GM12878 (cell line): Measurements from ENCODE around the gene PCSK9. TPM values are rescaled to one million over a fixed set of nuclear protein-coding genes. Genes with fewer than 3 reads are reported as not detected.

Experiments used
- ATAC-seq: fragments of 200-7000 bp; cut with Tn5 transposase; 3 replicates; pipeline ENCODE4 v1.9.1; 2020; ENCODE audit warnings: mild to moderate bottlenecking, moderate library complexity
- BruUV-seq: library from RNA; stranded (reverse); fragments of 400-500 nt; replicated peaks from 2 replicates; lab custom pipeline; 2021; lab: Mats Ljungman, UMichigan
- CTCF ChIA-PET: fragments of 300-600 bp; sonication (Branson Sonifier 250); formaldehyde crosslinking; extraction: SDS; loops from one replicate; lab custom pipeline; 2021; ENCODE audit warnings: inconsistent platforms; lab: Yijun Ruan, JAX
- POLR2A ChIA-PET: fragments of 350-600 bp; formaldehyde crosslinking; extraction: SDS; loops from one replicate; lab custom pipeline; 2021; ENCODE audit warnings: inconsistent platforms; lab: Charles Lee
- RAD21 ChIA-PET: fragments of 300-600 bp; sonication (Branson Sonifier 250); formaldehyde crosslinking; loops from one replicate; lab custom pipeline; 2023; ENCODE audit warnings: antibody characterized with exemption; ENCODE audit not compliant: unreplicated experiment; lab: Charles Lee
- SMC1A ChIA-PET: fragments of 300-600 bp; sonication (Branson Sonifier 250); formaldehyde crosslinking; loops from one replicate; lab custom pipeline; 2023; ENCODE audit not compliant: unreplicated experiment, uncharacterized antibody; lab: Charles Lee
- DNase-seq: peaks from one replicate; pipeline ENCODE4 v3.0.0-alpha.2; 2011; ENCODE audit warnings: low read depth, low spot score
- FAIRE-seq: peaks from 3 replicates; lab custom pipeline; 2011; peaks lifted over from hg19 to GRCh38; lab: Jason Lieb, UNC
- H2AFZ ChIP-seq: 2 replicates; pipeline ENCODE4 v1.6.0; 2011; ENCODE audit warnings: low read depth, low read length, control low read depth; ENCODE audit not compliant: control insufficient read depth
- H3K27ac ChIP-seq: 2 replicates; pipeline ENCODE4 v1.5.1; 2011; ENCODE audit warnings: control low read depth; ENCODE audit not compliant: control insufficient read depth, insufficient read depth
- H3K27me3 ChIP-seq, 2 experiments: replicated peaks in 1 of 2; 2 replicates each; pipeline versions ENCODE4 v1.6.0 to v1.6.1; 2011; ENCODE audit warnings: low read length in 1 of 2; ENCODE audit not compliant: control insufficient read depth in 2 of 2, insufficient read depth in 2 of 2
- H3K36me3 ChIP-seq, 2 experiments: 2 replicates each; pipeline ENCODE4 v1.5.1; 2011; ENCODE audit warnings: low read length in 1 of 2; ENCODE audit not compliant: control insufficient read depth in 2 of 2, insufficient read depth in 2 of 2
- H3K4me1 ChIP-seq: 2 replicates; pipeline ENCODE4 v1.6.1; 2011; ENCODE audit warnings: mild to moderate bottlenecking, low read length, moderate library complexity, mixed read lengths; ENCODE audit not compliant: control insufficient read depth, insufficient read depth
- H3K4me2 ChIP-seq: 2 replicates; pipeline ENCODE4 v1.6.0; 2011; ENCODE audit warnings: control low read depth; ENCODE audit not compliant: control insufficient read depth, insufficient read depth
- H3K4me3 ChIP-seq: fragments of 200-600 bp; sonication (generic); 2 replicates; pipeline ENCODE4 v1.5.1; 2016
- H3K79me2 ChIP-seq: 2 replicates; pipeline ENCODE4 v1.6.0; 2011; ENCODE audit warnings: low read length; ENCODE audit not compliant: control insufficient read depth, insufficient read depth
- H3K9ac ChIP-seq: 2 replicates; pipeline ENCODE4 v1.8.0; 2011; ENCODE audit warnings: low read length, control low read depth, mixed read lengths; ENCODE audit not compliant: control insufficient read depth, insufficient read depth
- H3K9me3 ChIP-seq: replicated peaks from 3 replicates; pipeline ENCODE4 v1.5.1; 2011; ENCODE audit warnings: mild to moderate bottlenecking, low read length; ENCODE audit not compliant: control insufficient read depth, insufficient read depth
- H4K20me1 ChIP-seq: 2 replicates; pipeline ENCODE4 v1.6.0; 2011; ENCODE audit not compliant: control insufficient read depth, insufficient read depth
- CREB1 ChIP-seq: IDR thresholded peaks from 2 replicates; pipeline ENCODE4 v1.6.1; 2012; ENCODE audit warnings: low read depth, mild to moderate bottlenecking, inconsistent platforms
- HDAC2 ChIP-seq: fragments of 200-600 bp; sonication (generic); IDR thresholded peaks from 2 replicates; pipeline ENCODE4 v1.6.1; 2017
- HDGF ChIP-seq: fragments of 450-650 bp; IDR thresholded peaks from 2 replicates; pipeline ENCODE4 v1.6.1; 2016; ENCODE audit warnings: antibody characterized with exemption
- MTA3 ChIP-seq: IDR thresholded peaks from 2 replicates; pipeline ENCODE4 v1.6.1; 2012; ENCODE audit warnings: low read length, inconsistent platforms, borderline replicate concordance
- SREBF1 ChIP-seq: IDR thresholded peaks from 2 replicates; pipeline ENCODE4 v1.6.1; 2012; ENCODE audit warnings: mild to moderate bottlenecking, low read length
- SREBF2 ChIP-seq: IDR thresholded peaks from 2 replicates; pipeline ENCODE4 v1.6.1; 2012; ENCODE audit warnings: mild to moderate bottlenecking, low read length
- YY1 ChIP-seq: IDR thresholded peaks from 2 replicates; pipeline ENCODE4 v1.6.1; 2011; ENCODE audit warnings: low read depth, mild to moderate bottlenecking, low read length
- WGBS: methylation state at CpG from one replicate; pipeline ENCODE4 v1.1.6; 2016; ENCODE audit warnings: low lambda C conversion rate; ENCODE audit not compliant: insufficient replicate concordance, insufficient coverage; ENCODE audit errors: missing lambda C conversion rate; 5-methylcytosine and 5-hydroxymethylcytosine counted together
- in situ Hi-C: fragments of 300-500 bp; cut with MboI; formaldehyde crosslinking; loops from 9 replicates; pipeline ENCODE4 v1.14.3; 2018; ENCODE audit warnings: mixed read lengths
- intact Hi-C: fragments of 100-400 bp; cut with micrococcal nuclease; formaldehyde crosslinking; loops from one replicate; pipeline ENCODE4 v1.14.2; 2022; ENCODE audit not compliant: unreplicated experiment
- polyA plus RNA-seq, 11 experiments: library from polyadenylated mRNA; depleted of rRNA in 4 of 11; unstranded in 6 of 11; stranded (reverse) in 5 of 11; fragments of >200 nt; fragmentation: Nextera tagmentation in 4 of 11; fragmentation: Illumina TruSeq in 1 of 11; extraction: Ambion mirVana in 4 of 11; extraction: Trizol in 1 of 11; gene quantifications; 1 replicate in 1 of 11; 2 replicates in 10 of 11; pipeline versions ENCODE4 v1.2.1 to v1.2.3, GENCODE V29; 2011 to 2016; ENCODE audit warnings: inconsistent platforms in 2 of 11, missing spikeins in 2 of 11, low read depth in 1 of 11
- total RNA-seq, 4 experiments: library from RNA; depleted of rRNA in 3 of 4; stranded (reverse); fragments of >200 nt in 3 of 4; fragmentation: Illumina TruSeq in 1 of 4; extraction: Trizol in 1 of 4; gene quantifications; 2 replicates each; pipeline versions ENCODE4 v1.2.1 to v1.2.3, GENCODE V29; 2013 to 2021
- TF ChIP-seq, protein P1 (sequence below): IDR thresholded peaks from 2 replicates; pipeline ENCODE4 v1.6.1; 2011; ENCODE audit warnings: borderline replicate concordance, low read depth, mild to moderate bottlenecking, moderate library complexity, mixed read lengths, low read length; ENCODE audit not compliant: insufficient read depth; ENCODE audit errors: extremely low read length
- TF ChIP-seq, protein P2 (sequence below): IDR thresholded peaks from 2 replicates; pipeline ENCODE4 v1.6.1; 2011; ENCODE audit warnings: low read depth, mild to moderate bottlenecking, low read length, moderate library complexity, borderline replicate concordance; ENCODE audit errors: extremely low read depth
- TF ChIP-seq, protein P3 (sequence below), 3 experiments: IDR thresholded peaks in 2 of 3; conservative IDR thresholded peaks in 1 of 3; 2 replicates each; pipeline ENCODE4 v1.5.1; 2011; ENCODE audit warnings: low read depth in 3 of 3, low read length in 3 of 3, mild to moderate bottlenecking in 3 of 3, control low read depth in 2 of 3, moderate library complexity in 2 of 3, inconsistent platforms in 1 of 3, mixed read lengths in 1 of 3; ENCODE audit not compliant: control insufficient read depth in 2 of 3, insufficient read depth in 1 of 3; ENCODE audit errors: extremely low read depth in 1 of 3

The PCSK9 gene
- total and polyA plus RNA-seq, 10 of the 15 experiments (the other 5 are each of a cell fraction or from before 2014, with no cell fraction given) = 0.03 to 0.15 TPM; not detected in 8

DNA sequence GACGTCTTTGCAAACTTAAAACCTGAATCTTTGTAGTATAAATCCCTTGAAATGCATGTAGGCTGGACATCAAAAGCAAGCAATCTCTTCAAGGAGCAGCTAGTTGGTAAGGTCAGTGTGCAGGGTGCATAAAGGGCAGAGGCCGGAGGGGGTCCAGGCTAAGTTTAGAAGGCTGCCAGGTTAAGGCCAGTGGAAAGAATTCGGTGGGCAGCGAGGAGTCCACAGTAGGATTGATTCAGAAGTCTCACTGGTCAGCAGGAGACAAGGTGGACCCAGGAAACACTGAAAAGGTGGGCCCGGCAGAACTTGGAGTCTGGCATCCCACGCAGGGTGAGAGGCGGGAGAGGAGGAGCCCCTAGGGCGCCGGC, 390 bp upstream of the PCSK9 start:
- intact Hi-C loops = no loop called here
- Histone ChIP-seq H3K27me3 (peaks cover 4 to 10% of the 10 kb centered on the region in 2 experiments), H3K9ac (no peak overlapping the region), H3K4me3 (no peak overlapping the region), H3K9me3 (no peaks in the 10 kb centered on the region), H3K79me2 (no peaks in the 10 kb centered on the region), H3K4me2 (no peak overlapping the region)
- no TSS peak for BruUV-seq
- 27% methylated on average over 9 of the region's 9 CpGs for WGBS
- ATAC-seq = no peak
- in situ Hi-C loops = no loop called here
- DNase-seq = no peak
- FAIRE-seq = no peak
- POLR2A ChIA-PET = no interaction called here
- CTCF ChIA-PET = no interaction called here
- TF ChIP-seq CREB1 (no peak), HDGF (no peak), HDAC2 (no peak), SREBF2 (no peak), SREBF1 (no peak), YY1 (no peak), MTA3 (no peak)
- TF ChIP-seq, protein P1, sequence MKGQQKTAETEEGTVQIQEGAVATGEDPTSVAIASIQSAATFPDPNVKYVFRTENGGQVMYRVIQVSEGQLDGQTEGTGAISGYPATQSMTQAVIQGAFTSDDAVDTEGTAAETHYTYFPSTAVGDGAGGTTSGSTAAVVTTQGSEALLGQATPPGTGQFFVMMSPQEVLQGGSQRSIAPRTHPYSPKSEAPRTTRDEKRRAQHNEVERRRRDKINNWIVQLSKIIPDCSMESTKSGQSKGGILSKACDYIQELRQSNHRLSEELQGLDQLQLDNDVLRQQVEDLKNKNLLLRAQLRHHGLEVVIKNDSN = no peak
- TF ChIP-seq, protein P2, sequence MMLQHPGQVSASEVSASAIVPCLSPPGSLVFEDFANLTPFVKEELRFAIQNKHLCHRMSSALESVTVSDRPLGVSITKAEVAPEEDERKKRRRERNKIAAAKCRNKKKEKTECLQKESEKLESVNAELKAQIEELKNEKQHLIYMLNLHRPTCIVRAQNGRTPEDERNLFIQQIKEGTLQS = no peak
- TF ChIP-seq, protein P3, sequence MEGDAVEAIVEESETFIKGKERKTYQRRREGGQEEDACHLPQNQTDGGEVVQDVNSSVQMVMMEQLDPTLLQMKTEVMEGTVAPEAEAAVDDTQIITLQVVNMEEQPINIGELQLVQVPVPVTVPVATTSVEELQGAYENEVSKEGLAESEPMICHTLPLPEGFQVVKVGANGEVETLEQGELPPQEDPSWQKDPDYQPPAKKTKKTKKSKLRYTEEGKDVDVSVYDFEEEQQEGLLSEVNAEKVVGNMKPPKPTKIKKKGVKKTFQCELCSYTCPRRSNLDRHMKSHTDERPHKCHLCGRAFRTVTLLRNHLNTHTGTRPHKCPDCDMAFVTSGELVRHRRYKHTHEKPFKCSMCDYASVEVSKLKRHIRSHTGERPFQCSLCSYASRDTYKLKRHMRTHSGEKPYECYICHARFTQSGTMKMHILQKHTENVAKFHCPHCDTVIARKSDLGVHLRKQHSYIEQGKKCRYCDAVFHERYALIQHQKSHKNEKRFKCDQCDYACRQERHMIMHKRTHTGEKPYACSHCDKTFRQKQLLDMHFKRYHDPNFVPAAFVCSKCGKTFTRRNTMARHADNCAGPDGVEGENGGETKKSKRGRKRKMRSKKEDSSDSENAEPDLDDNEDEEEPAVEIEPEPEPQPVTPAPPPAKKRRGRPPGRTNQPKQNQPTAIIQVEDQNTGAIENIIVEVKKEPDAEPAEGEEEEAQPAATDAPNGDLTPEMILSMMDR (IDR thresholded peaks at IDR 0.05 in 2 of 3, conservative IDR thresholded peaks at IDR 0.05 in 1 of 3; ENCODE audit: control insufficient read depth in 2 of 3, extremely low read depth in 1 of 3, insufficient read depth in 1 of 3, low read depth in 3 of 3, low read length in 3 of 3) = no peak
- TF ChIP-seq, all 136 proteins: peak for 0
- ChIA-PET RAD21 (no interaction called here), SMC1A (no interaction called here)
- no peaks in the 10 kb centered on the region for H3K36me3 ChIP-seq
- H2AFZ ChIP-seq = no peak overlapping the region
- H3K4me1 ChIP-seq = no peaks in the 10 kb centered on the region
- H3K27ac ChIP-seq = no peak overlapping the region
- no peaks in the 10 kb centered on the region; the same call in 1 of the 2 replicates for H4K20me1 ChIP-seq
